Suppressor macrophage treated with lipopolysaccharide for 4 hours (primary cell): ENCODE results near the gene USP40.

ENCODE experiments used
- DNase-seq: peaks from one replicate; pipeline ENCODE4 v3.0.0-alpha.2; 2020

The USP40 gene

GRCh38 chr2:233442028-233442310, 124.6 kb downstream of the USP40 start:
- no peak for DNase-seq

GRCh38 chr2:233441161-233442027, 125.2 kb downstream of the USP40 start:
- DNase-seq: no peak

GRCh38 chr2:233440714-233441113, 125.9 kb downstream of the USP40 start:
- no peak for DNase-seq

DNA sequence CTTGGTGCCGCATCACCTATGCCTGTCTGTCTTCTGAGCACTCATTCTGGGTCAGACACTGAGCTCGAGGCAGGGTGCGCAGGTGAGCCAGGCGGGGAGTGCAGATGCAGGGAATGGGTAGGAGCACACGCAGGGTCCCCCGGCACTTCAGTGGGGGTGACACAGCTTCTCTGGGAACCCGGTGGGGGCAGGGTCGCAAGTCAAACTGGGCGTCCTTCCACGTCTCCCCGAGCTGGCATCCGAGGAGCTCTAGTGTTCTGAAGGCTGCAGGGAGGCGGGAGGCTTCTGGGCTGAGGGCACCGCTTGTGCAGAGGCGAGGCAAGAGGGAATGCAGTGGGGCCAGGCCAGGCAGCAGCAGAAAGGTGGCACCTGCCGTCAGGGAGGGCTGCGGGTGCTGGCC, 126.3 kb downstream of the USP40 start:
- DNase-seq: no peak

- DNase-seq: no peak
Observed at GRCh38 chr2:233439191-233439590, 127.4 kb downstream of the USP40 start.

- DNase-seq: no peak
Observed at GRCh38 chr2:233438573-233439147, 127.9 kb downstream of the USP40 start.

GRCh38 chr2:233437439-233437955, 129.1 kb downstream of the USP40 start:
- no peak for DNase-seq

- no peak for DNase-seq
Observed at GRCh38 chr2:233436691-233437438, 129.7 kb downstream of the USP40 start.

GRCh38 chr2:233436191-233436581, 130.4 kb downstream of the USP40 start:
- no peak for DNase-seq

DNA sequence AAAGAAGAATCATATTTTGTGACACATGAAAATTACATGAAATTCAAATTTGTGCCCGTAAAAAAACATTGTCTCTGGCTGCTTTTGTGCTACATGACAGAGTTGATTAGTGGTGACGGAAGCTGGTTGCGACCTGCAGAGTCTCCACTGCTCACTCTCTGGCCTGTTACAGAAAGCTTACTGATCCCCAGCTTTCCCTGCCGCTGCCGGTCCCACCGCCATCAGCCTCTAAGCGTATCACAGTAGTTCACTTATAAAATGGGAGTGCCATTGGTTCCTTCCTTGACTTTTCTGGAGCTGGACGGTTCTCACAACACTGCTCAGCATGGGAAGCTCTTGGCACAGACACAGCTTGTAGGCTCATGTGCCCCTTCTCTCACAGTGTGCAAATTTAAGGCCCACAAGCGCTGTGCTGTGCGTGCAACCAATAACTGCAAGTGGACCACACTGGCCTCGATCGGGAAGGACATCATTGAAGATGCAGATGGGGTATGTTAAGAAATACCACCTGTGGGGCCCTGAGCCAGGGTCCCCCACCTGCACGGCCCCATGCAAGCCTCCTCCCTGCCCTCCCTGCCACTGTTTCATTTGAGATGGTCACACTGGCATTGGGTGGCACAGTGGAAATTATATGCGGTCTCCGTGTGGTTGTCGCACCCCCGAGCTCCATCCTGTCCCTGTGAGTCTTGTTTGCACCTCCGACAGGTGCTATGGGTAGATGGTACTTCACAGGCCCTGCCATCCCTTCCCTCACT, 131.0 kb downstream of the USP40 start:
- DNase-seq: no peak

- DNase-seq: peak; percentile 46
Observed at GRCh38 chr2:233434666-233435330, 131.8 kb downstream of the USP40 start.

- DNase-seq: no peak
Observed at GRCh38 chr2:233433794-233434193, 132.8 kb downstream of the USP40 start.

- DNase-seq: no peak
Observed at GRCh38 chr2:233433029-233433428, 133.6 kb downstream of the USP40 start.

- no peak for DNase-seq
Observed at GRCh38 chr2:233430651-233431050, 135.9 kb downstream of the USP40 start.

DNA sequence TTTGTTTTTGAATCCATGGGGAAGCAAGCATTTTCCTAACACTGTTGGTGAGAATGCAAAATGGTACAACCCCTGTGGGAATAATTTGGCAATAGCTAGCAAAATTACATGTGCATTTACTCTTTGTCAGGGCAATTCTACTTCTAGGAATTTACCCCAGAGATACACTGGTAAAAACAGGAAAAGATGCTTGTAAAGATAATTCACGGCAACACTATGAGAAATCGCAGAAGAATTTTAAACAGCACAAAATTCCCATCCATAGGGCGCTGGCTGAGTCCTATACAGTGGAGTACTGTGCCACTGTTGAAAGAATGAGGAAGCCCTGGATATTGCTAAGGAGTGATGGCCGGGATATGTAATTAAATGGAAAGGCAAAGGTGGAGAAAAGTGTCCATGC, 136.5 kb downstream of the USP40 start:
- no peak for DNase-seq

DNA sequence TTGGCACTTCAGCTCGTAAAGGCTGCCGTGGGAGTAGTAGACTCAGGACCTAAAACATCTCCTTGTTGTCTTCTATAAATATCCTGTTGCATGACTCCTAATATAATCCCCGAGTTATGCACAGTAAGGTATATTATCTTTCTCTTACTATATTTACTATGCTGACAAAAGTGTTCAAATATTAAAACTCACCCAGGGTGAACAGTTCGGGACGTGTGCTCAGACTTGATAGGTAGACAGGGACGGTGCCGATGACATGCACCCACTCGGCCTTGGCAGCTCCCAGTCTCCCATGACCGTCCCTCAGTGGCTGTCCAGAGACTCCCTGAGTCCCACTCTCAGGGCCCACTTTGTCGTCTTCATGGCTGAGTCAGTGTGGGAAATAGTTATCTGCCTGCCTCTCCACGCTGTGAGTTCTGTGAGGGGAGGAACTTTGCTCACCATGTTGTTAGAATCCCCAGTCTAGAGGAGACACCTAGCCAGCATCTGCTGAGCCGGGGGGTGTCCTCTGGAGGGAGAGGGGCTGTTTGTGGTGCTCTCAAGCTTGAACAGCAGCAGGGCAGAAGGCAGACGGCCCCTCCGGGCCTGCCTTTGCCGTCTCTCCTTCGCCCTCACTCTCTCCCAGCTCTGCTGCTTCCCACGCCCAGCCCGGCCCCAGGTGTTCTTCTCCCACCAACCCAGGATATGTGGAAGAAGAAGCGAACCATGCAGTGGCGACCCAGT, 137.2 kb downstream of the USP40 start:
- DNase-seq: no peak

DNA sequence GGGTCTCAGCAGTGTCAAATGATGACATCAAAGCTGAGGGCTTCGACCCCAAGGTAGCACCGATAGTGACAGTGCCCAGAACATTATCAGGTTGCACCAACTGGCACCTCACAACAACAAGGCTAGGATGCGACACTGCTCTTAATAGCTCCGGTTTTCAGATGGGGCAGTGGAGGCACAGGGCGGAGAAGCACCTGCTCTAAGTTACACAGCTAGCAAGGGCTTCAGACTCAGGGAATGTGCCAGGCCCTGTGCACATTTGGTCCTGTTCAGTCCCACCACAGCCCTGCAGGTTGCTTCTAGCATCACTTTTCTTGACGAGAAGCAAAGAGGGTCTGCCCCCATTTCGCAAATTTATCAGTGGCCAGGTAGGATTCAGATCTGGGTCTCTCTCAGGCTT, 138.1 kb downstream of the USP40 start:
- no peak for DNase-seq

- DNase-seq: no peak
Observed at GRCh38 chr2:233428008-233428407, 138.6 kb downstream of the USP40 start.

DNA sequence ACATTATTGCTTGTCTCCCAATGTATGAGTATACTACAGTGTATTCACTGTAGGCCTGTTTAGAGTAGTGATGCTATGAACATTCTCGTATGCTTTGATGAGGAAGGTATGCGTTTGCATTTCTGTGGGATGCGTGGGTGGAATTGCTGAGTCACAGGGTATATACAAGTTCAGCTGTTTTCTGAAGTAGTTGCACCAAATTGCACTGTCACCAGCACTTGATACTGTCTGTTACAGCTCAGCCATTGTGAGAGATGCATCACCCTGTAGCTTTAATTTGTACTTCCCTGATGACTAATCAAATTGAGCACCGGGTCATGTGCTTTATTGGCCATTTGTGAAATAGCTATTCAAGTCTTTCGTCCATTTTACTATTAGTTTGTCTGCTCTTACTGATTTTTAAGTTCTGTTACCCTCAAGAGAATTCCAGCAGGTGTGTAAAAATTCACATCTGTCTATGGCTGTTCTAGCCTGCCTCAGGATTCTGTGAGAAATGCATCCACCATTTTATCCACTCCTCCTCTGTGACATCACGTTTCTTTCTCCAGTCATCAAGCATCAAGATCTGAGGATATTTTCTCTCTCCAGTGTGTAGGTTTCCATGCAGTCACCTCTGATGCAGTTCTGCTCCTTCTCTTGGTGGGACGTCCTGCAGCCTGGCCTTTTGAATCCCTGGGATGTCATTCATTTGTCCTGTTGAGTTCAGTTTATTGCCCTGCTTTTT, 139.8 kb downstream of the USP40 start:
- DNase-seq: peak; percentile 55
